Neutrophil (primary cell): ENCODE results near the gene NUCKS1.

Source experiments
- H3K27ac ChIP-seq: fragments of 200-600 bp; sonication (generic); 2 replicates; pipeline ENCODE4 v1.5.1; 2016; ENCODE audit warnings: mild to moderate bottlenecking, moderate library complexity
- H3K27me3 ChIP-seq: fragments of 200-600 bp; sonication (generic); 2 replicates; pipeline ENCODE4 v1.6.0; 2016; ENCODE audit warnings: mild to moderate bottlenecking
- H3K36me3 ChIP-seq: fragments of 200-600 bp; sonication (generic); 2 replicates; pipeline ENCODE4 v1.5.1; 2017
- H3K4me1 ChIP-seq, 2 experiments: fragments of 200-600 bp in 1 of 2; sonication (generic) in 1 of 2; 1 replicate in 1 of 2; 2 replicates in 1 of 2; pipeline versions ENCODE4 v1.5.1 to v1.6.1; 2013 to 2016; ENCODE audit warnings: low read depth in 1 of 2, low read length in 1 of 2, mild to moderate bottlenecking in 1 of 2, moderate library complexity in 1 of 2; ENCODE audit not compliant: control insufficient read depth in 1 of 2, insufficient read depth in 1 of 2
- H3K4me3 ChIP-seq, 2 experiments: fragments of 200-600 bp in 1 of 2; sonication (generic) in 1 of 2; 1 replicate in 1 of 2; 2 replicates in 1 of 2; pipeline ENCODE4 v1.5.1; 2013 to 2016; ENCODE audit warnings: low read depth in 1 of 2, low read length in 1 of 2, mild to moderate bottlenecking in 1 of 2, moderate library complexity in 1 of 2
- H3K9me3 ChIP-seq: fragments of 200-600 bp; sonication (generic); 2 replicates; pipeline ENCODE4 v1.5.1; 2016
- CTCF ChIP-seq: fragments of 200-600 bp; sonication (generic); IDR thresholded peaks from 2 replicates; pipeline ENCODE4 v1.5.1; 2016; ENCODE audit warnings: antibody characterized with exemption

The NUCKS1 gene

GRCh38 chr1:205666372-205667166 lies 83.4 kb downstream of the NUCKS1 start:
- H3K4me1 ChIP-seq = no peaks in the 10 kb centered on the region
- H3K9me3 ChIP-seq = no peaks in the 10 kb centered on the region
- H3K27me3 ChIP-seq = peaks cover 36% of the 10 kb centered on the region
- no peak overlapping the region for H3K4me3 ChIP-seq
- no peak for TF ChIP-seq CTCF
- H3K36me3 ChIP-seq = no peaks in the 10 kb centered on the region
- H3K27ac ChIP-seq = no peak overlapping the region

GRCh38 chr1:205665201-205666045 lies 84.6 kb downstream of the NUCKS1 start:
- H3K27me3 ChIP-seq = peaks cover 39% of the 10 kb centered on the region
- no peak overlapping the region for H3K27ac ChIP-seq
- no peaks in the 10 kb centered on the region for H3K36me3 ChIP-seq
- TF ChIP-seq CTCF = no peak
- no peak overlapping the region for H3K4me3 ChIP-seq
- no peaks in the 10 kb centered on the region for H3K4me1 ChIP-seq
- no peaks in the 10 kb centered on the region for H3K9me3 ChIP-seq

GRCh38 chr1:205664399-205665017 lies 85.5 kb downstream of the NUCKS1 start:
- Histone ChIP-seq H3K9me3 (no peaks in the 10 kb centered on the region), H3K27me3 (peaks cover 38% of the 10 kb centered on the region), H3K36me3 (no peaks in the 10 kb centered on the region), H3K27ac (no peak overlapping the region), H3K4me3 (no peak overlapping the region), H3K4me1 (no peaks in the 10 kb centered on the region)
- no peak for TF ChIP-seq CTCF

DNA sequence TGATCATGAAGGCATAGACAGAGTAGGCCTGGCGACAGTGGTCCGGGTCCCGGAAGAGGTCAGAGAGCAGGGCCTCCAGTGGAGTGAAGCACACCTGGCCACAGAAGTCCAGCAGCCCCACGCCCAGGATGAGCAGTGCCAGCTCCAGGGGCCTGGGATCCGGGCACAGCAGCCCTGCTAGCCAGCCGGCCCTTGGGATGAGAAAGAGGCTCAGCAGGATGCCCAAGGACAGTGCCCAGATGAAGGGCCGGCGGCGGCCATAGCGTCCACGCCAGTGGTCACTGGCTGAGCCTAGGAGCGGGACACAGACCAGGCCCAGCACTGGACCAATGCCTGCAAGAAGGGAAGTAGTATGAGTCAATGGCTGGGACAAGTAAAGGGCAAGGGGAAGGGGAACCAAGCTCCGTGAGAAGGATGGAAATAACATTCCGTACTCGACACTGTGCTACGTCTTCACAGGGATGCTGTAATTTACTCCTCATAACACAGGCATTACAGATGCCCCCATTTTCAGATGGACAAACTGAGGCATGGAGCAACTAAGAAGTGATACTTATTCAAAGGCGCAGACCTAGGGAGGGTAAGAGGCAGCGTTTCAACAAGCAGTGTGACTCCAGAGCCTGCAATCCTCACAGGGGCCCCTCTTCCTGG lies 86.6 kb downstream of the NUCKS1 start:
- Histone ChIP-seq H3K4me1 (no peaks in the 10 kb centered on the region), H3K27me3 (peaks cover 27% of the 10 kb centered on the region), H3K9me3 (no peaks in the 10 kb centered on the region), H3K4me3 (no peak overlapping the region), H3K36me3 (no peaks in the 10 kb centered on the region), H3K27ac (no peak overlapping the region)
- no peak for TF ChIP-seq CTCF
